ENCODE measurements around the gene CCDC110. TPM values are rescaled to one million over a fixed set of nuclear protein-coding genes. Genes with fewer than 3 reads are reported as not detected.

The CCDC110 gene
- total RNA-seq, 1 experiment from 2014 or later = 1.2 TPM

DNA sequence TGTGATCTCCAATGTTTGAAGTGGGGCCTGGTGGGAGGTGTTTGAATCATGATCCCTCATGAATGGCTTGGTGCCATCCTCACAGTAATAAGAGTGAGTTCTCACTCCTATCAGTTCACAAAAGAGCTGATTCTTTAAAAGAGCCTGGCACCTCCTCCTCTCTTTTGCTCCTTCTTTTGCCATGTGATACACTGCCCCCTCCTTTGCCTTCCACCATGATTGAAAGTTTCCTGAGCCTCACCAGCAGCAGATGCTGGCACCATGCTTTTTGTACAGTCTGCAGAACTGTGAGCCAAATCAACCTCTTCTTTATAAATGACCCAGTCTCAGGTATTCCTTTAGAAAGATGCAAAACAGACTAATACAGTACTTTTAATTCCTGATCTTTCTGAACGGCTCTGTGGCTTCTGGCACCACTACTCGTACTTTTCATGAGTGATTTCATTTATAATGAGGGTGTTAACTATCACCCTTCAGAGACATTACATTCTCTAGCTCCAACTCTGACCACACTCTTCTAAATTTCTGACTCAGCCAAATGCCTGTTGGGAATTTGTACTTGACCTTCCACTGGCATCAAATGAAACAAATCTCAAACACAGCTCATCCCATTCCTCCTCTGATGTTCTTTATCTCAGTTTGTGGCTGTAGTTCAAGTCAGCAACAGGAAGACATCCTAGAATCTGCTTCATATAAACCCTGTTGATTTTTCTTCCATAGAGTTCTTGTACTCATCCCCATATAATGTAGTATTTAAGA lies 50.0 kb downstream of the CCDC110 start:
- DNase-seq (ENCODE audit: low read depth) = peak; percentile 74

DNA sequence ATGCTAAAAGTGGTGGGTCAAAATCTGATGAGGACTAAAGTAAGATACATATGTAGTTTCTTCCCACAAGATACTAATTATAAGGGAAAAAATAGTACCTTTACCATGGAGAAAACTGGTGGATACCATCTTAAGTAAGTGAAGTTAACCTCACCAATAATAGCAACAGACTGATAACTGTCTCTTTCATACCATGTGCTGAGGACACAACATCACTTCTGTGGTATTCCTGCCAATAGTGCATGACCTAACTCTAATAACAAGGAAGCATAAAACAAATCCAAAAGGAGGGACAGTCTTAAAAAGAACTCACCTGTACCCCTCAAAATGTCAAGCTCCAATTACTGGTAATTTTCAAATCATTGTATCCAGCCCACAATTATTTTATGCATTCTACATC lies 54.6 kb downstream of the CCDC110 start:
- DNase-seq (ENCODE audit: low read depth) = no peak

DNA sequence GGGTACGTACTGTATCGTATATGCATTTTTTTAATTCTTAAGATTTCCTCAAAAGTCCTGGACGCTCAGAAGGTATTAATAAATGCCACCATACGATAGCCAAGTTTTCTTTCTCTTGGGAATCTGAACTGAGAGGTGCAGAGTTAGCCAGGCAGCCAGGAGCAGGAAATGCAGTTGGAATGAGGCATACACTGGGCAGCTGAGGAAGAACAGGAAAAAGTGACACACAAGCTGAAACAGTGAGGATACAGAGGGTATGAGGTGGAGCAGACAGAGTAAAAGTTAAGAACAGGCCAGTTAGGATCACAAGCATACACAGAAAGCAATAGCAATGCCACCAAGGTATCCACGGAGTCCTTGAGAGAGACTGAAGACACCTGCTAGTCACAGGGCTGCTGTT lies 59.1 kb downstream of the CCDC110 start:
- no peak for DNase-seq (ENCODE audit: low read depth)

DNA sequence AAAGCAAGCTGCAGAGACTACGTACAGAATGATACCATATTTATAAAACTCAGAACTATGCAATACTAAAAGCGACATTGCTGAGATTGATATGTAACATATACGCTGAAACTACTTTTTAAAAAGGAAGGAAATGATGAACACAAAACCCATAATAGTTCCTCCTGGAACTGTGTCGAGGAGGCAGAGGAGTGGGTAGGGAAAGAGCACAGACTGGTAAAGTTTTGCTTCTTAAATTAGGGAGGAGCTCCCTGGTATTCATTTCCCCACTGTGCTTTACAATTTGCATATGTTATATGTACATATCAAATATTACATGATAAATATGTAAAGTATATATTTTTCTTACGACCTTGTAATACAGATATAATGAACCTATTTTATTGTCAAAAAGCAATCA lies 59.7 kb downstream of the CCDC110 start:
- no peak for DNase-seq (ENCODE audit: low read depth)

DNA sequence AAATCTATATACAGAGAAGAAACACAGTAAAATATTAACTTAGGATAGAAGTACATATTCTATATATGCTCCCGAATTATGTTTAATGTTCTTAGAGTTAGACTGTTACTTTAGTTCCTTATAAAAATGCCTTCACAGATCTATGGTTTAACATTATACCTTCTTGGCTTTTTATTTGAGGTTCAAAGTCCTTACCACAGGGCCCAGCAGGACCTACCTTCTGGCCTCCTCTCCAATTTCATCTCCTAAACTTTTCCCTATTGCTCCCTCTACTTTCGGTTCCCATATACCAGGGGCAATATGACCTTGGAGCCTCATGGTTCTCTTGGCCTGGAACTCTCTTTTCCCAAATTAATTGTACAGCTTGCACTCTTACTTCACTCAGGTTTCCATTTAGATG lies 63.1 kb downstream of the CCDC110 start:
- DNase-seq (ENCODE audit: low read depth) = no peak

DNA sequence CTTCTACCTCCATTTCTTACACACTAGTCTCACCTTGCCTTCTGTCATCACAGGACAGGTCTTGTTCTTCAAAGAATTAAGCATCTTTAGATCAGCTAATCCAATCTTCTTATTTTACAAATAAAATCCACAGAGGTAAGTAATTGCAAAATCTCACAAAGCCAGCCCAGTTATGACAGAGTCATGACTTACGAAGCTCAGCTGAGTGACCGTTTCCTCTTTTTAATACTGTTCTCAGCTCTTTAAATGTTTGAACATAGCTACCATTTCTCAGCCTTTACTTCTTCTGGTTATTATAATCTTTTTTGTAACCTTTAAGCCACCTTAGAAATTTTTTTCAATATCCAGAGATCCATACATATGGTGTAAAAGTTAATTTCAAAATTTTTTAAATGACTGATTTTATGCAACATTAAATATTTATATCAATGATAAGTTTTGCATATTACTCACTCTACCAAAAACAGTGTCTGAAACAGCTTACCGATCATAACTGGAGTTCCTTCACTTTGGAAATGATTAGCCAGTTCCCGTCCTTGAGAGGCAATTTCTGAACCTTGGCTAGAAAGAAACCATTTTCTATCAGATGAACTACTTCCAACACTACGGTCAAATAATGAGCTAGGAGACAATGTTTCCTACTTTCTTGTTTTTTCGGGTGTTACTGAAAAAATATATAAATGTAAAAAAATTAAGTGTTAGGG lies 66.1 kb downstream of the CCDC110 start:
- no peak for DNase-seq (ENCODE audit: low read depth)

DNA sequence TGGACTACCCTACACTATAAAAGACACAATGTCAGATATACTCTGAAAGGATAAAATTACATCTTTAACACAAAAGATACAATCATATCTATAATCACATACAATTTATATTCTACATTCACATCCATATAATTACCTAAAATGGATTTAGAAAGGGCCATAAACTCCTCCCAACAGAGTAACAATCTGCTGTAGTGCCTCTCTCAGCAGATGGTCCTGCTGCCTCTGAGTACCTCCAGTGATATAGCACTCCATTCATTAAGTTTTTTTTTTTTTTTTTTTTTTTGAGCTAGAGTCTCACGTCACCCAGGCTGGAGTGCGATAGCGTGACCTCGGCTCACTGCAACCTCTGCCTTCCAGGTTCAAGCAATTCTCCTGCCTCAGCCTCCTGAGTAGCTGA lies 67.5 kb downstream of the CCDC110 start:
- DNase-seq (ENCODE audit: low read depth) = no peak

DNA sequence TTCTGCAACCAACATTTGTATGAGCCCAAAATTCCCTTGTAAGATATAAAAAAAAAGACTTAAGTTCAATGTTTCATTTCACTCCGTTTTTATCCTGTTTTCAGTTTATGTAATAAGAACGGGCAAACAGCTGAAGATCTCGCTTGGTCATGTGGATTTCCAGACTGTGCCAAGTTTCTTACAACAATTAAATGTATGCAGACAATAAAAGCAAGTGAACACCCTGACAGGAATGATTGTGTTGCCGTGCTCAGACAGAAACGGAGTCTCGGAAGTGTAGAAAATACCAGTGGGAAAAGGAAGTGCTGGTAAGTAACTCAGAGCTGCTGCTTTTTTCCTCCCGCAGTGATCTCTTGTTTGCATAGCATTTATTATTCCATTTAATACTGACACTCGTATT lies 72.1 kb downstream of the CCDC110 start:
- DNase-seq (ENCODE audit: low read depth) = no peak

DNA sequence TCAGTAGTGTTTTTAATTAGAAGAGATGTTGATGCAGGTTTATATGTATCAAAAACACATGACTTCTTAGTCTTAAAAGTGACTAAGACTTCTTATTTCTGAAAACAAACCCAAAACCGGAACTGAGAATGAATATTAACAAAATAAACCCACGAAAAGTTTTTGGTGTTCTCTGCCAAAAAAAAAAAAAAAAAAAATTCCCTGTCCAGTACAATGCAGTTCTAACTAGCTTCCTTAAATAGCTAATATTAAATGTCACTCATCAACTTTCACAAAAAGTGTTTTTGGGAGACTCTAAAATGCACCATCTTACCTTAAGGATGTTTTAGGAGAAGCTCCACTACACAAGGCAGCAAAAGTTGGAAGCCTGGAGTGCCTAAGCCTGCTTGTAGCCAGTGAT lies 72.9 kb downstream of the CCDC110 start:
- DNase-seq (ENCODE audit: low read depth) = no peak

DNA sequence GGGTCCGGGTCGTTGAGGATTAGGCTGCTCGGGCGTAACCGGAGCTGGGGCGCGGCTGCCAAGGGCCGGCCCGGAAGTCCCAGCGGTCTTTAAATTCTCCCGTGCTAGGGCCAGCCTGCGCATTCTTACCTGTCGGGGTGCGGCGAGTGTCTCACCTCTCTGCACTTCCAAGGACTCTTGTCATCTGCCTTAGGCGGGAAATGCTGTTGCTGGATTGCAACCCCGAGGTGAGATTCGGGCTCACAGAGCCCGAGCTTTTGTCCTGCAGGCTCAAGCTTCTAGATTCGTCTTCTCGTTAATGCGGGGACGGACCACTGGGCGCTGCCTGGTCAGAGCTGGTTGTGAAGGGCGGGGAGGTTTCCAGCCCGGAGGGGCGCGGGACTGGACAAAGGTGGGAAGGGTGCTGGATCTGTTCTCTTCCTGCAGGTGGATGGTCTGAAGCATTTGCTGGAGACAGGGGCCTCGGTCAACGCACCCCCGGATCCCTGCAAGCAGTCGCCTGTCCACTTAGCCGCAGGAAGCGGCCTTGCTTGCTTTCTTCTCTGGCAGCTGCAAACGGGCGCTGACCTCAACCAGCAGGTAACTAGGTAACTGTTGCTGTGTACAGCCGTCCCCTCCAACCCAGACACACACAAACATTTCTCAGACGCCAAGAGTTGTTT lies 74.7 kb downstream of the CCDC110 start, which contains the start of gene ANKRD37:
Gene ANKRD37 (plus strand): TSS at position 118 of the 662 bp plus-strand sequence. CDS start 83 bp downstream, at position 201.
- peak; percentile 36 for DNase-seq (ENCODE audit: low read depth)

DNA sequence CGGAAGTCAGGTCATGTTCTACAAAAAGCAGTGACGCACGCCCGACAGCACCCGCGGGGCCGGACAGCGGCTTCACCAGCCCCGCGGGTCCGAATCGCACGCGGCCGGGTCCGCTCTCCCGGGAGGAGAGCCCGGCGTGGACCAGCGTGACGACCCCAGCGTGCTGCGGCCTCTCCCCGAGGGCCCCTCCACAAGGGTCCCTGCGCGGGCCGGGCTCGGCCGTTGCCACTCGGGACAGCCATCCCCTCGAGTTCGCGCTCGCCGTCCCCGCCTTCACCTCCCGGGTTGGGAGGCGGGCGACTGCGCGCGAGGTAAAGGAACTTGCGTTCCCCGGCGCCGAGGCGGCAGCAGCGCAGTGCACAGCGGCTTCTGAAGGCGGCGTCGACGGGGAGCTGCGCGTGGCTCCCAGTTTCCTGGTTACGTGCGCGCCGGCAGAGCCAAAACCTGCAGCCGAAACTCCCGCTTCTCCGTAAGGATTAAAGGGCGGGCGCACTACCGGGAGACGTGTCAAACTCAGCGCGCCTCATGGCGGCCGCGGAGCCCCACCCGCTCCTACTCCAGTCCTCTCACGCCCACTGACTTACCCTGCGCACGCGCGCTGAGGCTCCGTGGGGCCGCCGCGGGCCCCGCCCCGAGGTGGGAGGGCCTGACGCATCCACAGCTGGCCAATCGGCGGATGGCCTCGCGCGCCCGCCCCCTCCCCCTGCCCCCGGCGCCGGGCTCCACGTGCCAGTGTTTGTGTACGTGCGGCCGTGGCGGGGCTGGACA lies 75.4 kb downstream of the CCDC110 start:
- peak; percentile 95 for DNase-seq (ENCODE audit: low read depth)

DNA sequence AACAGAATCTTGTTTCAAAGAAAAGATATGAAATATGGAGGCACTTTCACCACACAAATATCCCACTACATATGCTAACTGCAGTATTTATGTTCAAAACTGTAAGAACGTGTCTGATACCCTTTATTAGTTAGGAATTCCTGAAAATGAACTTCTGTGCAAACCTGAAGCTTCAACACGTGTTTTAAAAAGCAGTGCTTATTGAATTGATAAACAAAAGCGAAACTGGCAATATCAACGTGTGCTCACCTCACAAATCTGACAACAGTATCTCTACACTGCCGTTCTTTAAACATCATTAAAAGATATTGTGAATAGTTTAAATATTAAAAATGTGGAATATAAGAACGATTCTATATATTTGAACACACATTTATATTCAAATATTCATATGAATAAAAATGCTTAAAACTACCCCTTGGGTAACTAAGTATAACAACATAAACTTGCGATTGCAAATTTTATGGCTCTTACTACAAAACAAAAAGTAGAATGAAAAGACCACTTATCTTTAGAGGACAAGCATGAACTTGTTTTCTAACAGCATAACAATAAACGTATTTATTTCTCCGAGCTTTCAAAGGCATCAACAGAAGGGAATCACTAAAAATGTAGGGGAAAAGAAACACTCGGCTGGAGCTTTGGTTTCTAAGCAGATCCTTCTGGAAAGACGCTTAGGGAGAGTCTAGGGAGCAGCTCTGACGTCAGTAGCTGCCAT lies 76.1 kb downstream of the CCDC110 start, which contains the start of gene LRP2BP:
Gene LRP2BP (minus strand): TSS at position 687 of the 718 bp plus-strand sequence. CDS start 17,738 bp downstream, outside the sequence.
- peak; percentile 24 for DNase-seq (ENCODE audit: low read depth)

Other genes starting within 250 kb of the CCDC110 start
- gene LRP2BP, start 75.8 kb downstream of the CCDC110 start, total RNA-seq (2014; rRNA removed; shearing (Covaris generic)) = 0.48 and 0.68 TPM in 2 replicates
- 23.3 and 38.2 TPM in 2 replicates for gene ANKRD37, start 74.9 kb downstream of the CCDC110 start, total RNA-seq (2014; rRNA removed; shearing (Covaris generic))
- gene UFSP2, start 45.8 kb downstream of the CCDC110 start, total RNA-seq (2014; rRNA removed; shearing (Covaris generic)) = 28.8 and 38.6 TPM in 2 replicates
- gene PDLIM3, start 63.8 kb upstream of the CCDC110 start, total RNA-seq (2014; rRNA removed; shearing (Covaris generic)) = 13.6 and 21.7 TPM in 2 replicates

Measured in RPMI7951 (cell line).